ENCODE results near the gene GJC2. TPM values are rescaled to one million over a fixed set of nuclear protein-coding genes. Genes with fewer than 3 reads are reported as not detected.

Gene GJC2
- total RNA-seq, 4 donors from 2014 or later = 1.9 to 5.5 (median 2.9) TPM

DNA sequence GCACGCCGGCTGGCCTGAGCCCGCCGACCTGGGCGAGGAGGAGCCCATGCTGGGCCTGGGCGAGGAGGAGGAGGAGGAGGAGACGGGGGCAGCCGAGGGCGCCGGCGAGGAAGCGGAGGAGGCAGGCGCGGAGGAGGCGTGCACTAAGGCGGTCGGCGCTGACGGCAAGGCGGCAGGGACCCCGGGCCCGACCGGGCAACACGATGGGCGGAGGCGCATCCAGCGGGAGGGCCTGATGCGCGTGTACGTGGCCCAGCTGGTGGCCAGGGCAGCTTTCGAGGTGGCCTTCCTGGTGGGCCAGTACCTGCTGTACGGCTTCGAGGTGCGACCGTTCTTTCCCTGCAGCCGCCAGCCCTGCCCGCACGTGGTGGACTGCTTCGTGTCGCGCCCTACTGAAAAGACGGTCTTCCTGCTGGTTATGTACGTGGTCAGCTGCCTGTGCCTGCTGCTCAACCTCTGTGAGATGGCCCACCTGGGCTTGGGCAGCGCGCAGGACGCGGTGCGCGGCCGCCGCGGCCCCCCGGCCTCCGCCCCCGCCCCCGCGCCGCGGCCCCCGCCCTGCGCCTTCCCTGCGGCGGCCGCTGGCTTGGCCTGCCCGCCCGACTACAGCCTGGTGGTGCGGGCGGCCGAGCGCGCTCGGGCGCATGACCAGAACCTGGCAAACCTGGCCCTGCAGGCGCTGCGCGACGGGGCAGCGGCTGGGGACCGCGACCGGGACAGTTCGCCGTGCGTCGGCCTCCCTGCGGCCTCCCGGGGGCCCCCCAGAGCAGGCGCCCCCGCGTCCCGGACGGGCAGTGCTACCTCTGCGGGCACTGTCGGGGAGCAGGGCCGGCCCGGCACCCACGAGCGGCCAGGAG, 8.6 kb downstream of the GJC2 start:
- TF ChIP-seq, protein P1, sequence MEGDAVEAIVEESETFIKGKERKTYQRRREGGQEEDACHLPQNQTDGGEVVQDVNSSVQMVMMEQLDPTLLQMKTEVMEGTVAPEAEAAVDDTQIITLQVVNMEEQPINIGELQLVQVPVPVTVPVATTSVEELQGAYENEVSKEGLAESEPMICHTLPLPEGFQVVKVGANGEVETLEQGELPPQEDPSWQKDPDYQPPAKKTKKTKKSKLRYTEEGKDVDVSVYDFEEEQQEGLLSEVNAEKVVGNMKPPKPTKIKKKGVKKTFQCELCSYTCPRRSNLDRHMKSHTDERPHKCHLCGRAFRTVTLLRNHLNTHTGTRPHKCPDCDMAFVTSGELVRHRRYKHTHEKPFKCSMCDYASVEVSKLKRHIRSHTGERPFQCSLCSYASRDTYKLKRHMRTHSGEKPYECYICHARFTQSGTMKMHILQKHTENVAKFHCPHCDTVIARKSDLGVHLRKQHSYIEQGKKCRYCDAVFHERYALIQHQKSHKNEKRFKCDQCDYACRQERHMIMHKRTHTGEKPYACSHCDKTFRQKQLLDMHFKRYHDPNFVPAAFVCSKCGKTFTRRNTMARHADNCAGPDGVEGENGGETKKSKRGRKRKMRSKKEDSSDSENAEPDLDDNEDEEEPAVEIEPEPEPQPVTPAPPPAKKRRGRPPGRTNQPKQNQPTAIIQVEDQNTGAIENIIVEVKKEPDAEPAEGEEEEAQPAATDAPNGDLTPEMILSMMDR (IDR thresholded peaks at IDR 0.05) = no peak
- no peak for DNase-seq (ENCODE audit: low spot score)

DNA sequence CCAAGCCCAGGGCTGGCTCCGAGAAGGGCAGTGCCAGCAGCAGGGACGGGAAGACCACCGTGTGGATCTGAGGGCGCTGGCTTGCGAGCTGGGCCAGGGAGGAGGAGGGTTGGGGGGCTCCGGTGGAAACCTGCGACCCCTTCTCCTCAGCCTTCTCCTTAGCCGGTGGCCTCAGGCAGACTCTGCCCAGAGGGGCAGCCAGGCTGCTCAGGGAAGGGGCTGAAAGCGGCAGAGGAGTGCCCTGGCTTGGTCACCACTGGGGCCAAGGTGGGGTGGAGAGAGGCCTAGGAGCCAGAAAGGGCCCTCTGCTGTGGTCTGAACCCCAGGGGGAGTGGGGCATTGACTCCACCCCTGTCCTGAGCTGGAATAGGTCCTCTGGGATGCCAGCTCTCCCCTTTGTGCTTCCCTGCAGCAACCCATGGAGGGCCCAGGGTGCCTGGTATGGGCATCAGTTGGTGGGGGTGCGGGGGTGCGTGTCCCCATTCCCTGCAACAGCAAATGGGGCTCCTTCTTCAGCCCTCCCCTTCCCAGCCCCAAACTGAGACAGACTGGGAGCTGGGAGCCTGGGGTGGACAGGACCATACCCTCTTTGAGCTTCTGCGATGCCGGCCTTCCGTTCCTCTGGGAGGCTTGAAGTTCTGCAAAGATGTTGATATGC, 9.4 kb downstream of the GJC2 start:
- no peak for DNase-seq (ENCODE audit: low spot score)
- TF ChIP-seq, protein P1 (IDR thresholded peaks at IDR 0.05) = no peak
- no peak for ATAC-seq (ENCODE audit: low FRiP score)

More for the DNA sequence above, 8.6 kb downstream of the GJC2 start:
- ATAC-seq (ENCODE audit: low FRiP score) = no peak

DNA sequence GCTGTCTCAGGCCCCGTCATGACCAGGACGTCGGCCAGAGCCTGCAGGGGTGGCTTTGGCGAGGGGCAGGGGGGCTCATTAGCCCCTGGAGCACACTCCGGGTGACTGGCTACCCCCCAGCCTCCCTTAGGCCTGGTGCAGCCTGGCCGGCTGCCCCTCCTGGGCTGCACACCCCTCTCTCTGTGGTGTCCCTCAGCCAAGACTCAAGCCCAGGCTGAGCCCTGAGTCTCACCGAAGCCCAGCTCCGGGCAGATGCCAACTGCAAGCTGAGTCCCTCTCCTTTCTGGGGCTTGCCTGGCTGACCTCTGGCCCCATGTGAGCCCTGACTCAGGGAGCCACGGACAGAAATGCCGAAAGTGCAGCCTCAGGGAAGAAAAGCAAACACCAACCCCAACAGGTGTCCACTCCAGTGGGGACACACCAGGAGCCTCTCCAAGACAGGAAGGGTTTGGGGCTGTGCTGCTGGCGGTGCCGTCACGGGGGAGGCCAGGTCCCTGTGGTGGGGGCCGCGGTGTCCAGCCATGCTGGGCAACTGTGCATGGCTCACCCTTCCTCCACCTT, 10.6 kb downstream of the GJC2 start:
- no peak for ATAC-seq (ENCODE audit: low FRiP score)
- DNase-seq (ENCODE audit: low spot score) = no peak
- TF ChIP-seq, protein P1 (IDR thresholded peaks at IDR 0.05) = no peak

DNA sequence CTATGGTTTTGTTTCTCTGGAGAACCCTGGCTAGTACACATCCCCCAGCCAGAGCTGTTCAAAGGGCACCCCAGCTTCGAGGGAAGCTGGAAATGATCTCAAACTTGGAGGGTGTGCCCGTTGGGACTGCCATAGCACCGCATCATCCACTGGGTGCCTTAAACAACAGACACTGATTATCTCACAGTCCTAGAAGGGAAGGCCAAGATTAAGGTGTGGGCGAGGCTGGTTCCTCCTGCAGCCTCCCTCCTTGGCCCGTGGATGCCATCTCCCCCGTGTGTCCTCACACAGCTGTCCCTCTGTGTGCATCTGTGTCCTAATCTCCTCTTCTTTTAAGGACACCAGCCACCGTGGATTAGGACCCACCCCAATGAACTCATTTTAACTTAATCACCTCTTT, 11.6 kb downstream of the GJC2 start:
- TF ChIP-seq, protein P1 (IDR thresholded peaks at IDR 0.05) = no peak
- DNase-seq (ENCODE audit: low spot score) (no peak), ATAC-seq (ENCODE audit: low FRiP score) (no peak)

DNA sequence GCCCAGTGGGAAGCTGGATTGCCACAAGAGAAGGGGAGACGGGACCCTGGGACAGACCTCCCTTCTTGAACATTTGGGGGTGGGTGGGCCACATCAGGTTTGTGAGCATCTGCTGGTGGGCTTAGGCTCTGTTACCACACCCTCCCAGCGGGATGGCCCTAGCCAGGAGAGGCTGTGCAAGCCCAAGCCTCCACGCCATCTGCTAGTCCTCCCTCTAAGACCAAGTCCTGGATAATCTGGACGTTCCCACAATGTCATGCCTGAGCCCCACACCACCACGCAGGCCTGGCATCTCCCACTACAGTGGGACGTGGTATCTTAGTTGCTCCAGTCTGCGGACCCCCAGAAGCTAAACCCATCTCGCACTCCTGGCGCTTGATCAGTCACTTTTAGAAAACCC, 12.1 kb downstream of the GJC2 start:
- TF ChIP-seq, protein P1 (IDR thresholded peaks at IDR 0.05) = no peak
- no peak for ATAC-seq (ENCODE audit: low FRiP score)
- no peak for DNase-seq (ENCODE audit: low spot score)

DNA sequence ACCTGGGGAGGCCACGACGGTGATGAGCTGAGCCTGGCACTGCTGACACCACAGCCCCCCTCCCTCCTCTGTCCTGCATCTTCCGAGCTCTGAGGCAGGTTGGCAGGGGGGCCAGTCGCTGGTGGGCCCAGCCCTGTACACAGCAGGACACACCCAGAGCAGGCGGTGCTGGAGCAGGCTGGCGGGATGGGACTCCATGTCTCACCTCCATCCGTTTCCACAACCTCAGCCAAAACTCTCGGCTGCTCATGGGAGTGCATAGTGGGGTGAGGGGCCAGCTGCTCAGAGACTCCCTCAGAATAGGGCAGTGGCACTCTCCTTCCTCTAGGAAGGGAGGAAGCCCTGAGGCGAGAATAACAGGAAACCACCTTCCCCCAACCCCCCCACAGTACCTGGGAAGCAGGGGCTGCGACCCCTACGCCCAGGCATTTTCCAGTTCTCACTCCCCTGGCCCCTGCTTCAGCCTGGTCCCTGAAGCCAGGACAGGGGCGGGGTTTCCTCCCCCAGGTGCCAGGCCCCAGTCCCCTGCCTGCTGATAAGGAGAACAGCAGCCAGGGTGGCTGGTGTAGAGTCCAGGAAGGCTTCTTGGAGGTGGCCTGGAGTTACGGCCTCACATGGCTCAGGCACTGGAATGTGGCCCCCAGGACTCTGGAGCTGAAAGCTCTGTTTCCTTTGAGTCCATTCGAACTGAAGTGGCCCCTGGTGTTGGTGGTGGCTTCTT, 12.7 kb downstream of the GJC2 start:
- TF ChIP-seq, protein P1 (IDR thresholded peaks at IDR 0.05) = no peak
- DNase-seq (ENCODE audit: low spot score) = no peak
- ATAC-seq (ENCODE audit: low FRiP score) = no peak

All from omental fat pad (tissue), 4 donors.